GM12891 (cell line): ENCODE measurements around the gene GCAT.

ENCODE experiments used
- DNase-seq: peaks from one replicate; pipeline ENCODE4 v3.0.0; 2011; ENCODE audit warnings: low spot score; ENCODE audit not compliant: insufficient read length
- FAIRE-seq: peaks from 2 replicates; lab custom pipeline; 2011; peaks lifted over from hg19 to GRCh38; lab: Jason Lieb, UNC
- PAX5 ChIP-seq: IDR thresholded peaks from 2 replicates; pipeline ENCODE4 v1.6.1; 2011; ENCODE audit warnings: low read length, moderate library complexity, mild to moderate bottlenecking; ENCODE audit not compliant: insufficient read depth, severe bottlenecking
- POLR2A ChIP-seq: IDR thresholded peaks from 2 replicates; pipeline ENCODE4 v1.6.1; 2011; ENCODE audit warnings: low read depth, low read length, control low read depth
- POLR2AphosphoS5 ChIP-seq: IDR thresholded peaks from 2 replicates; pipeline ENCODE4 v1.6.1; 2011; ENCODE audit warnings: low read depth, low read length, control low read depth
- POU2F2 ChIP-seq: IDR thresholded peaks from 2 replicates; pipeline ENCODE4 v1.6.1; 2011; ENCODE audit warnings: low read depth, mild to moderate bottlenecking, control low read depth, low read length, moderate library complexity
- SPI1 ChIP-seq: IDR thresholded peaks from 2 replicates; pipeline ENCODE4 v1.6.1; 2011; ENCODE audit warnings: low read depth, low read length, control low read depth
- TAF1 ChIP-seq: IDR thresholded peaks from 2 replicates; pipeline ENCODE4 v1.6.1; 2011; ENCODE audit warnings: low read depth, low read length, control low read depth

The GCAT gene

GRCh38 chr22:37862570-37863325 lies 55.0 kb downstream of the GCAT start:
- no peak for DNase-seq
- TF ChIP-seq TAF1 = no peak
- no peak for TF ChIP-seq PAX5
- no peak for TF ChIP-seq POLR2AphosphoS5
- FAIRE-seq = no peak

GRCh38 chr22:37865510-37865909 lies 57.8 kb downstream of the GCAT start:
- DNase-seq = no peak
- TF ChIP-seq POU2F2 = no peak
- TF ChIP-seq POLR2AphosphoS5 = no peak
- no peak for TF ChIP-seq SPI1
- no peak for TF ChIP-seq PAX5
- TF ChIP-seq POLR2A = no peak
- TF ChIP-seq TAF1 = no peak
- FAIRE-seq = no peak
